ENCODE results near the gene PTDSS2. TPM values are rescaled to one million over a fixed set of nuclear protein-coding genes. Genes with fewer than 3 reads are reported as not detected.
A peak's percentile ranks its signal among the peaks of the same experiment; 100 is the strongest.
"Not testable (repeated sequence)": the region's sequence is repeated elsewhere in the genome, so short reads cannot be mapped to it uniquely, and the experiment has no call there.

Gene PTDSS2
- polyA plus RNA-seq, 3 donors: 9.3 to 18.3 (median 12.4) TPM

GRCh38 chr11:411520-411919 lies 38.6 kb upstream of the PTDSS2 start:
- not testable (repeated sequence) for H3K36me3 Mint-ChIP-seq; H3K27ac ChIP-seq (ENCODE audit: low read depth in 1 of 2, low read length in 2 of 2); H3K27me3 ChIP-seq (ENCODE audit: control insufficient read depth in 2 of 2, insufficient read depth in 2 of 2, low read length in 2 of 2); H3K9me3 Mint-ChIP-seq; H3K4me2 ChIP-seq (replicated peaks; ENCODE audit: extremely low read depth, low read length, poor library complexity, severe bottlenecking); H3K27me3 Mint-ChIP-seq (ENCODE audit: low read depth in 3 of 3); H3K4me3 ChIP-seq (replicated peaks in 1 of 3; ENCODE audit: low read depth in 2 of 3, low read length in 3 of 3); H3K27ac Mint-ChIP-seq; H3K4me3 Mint-ChIP-seq; H2AFZ ChIP-seq (ENCODE audit: insufficient read depth, low read depth, low read length, poor library complexity, severe bottlenecking); DNase-seq; H3K36me3 ChIP-seq (replicated peaks in 1 of 2; ENCODE audit: control insufficient read depth in 1 of 2, insufficient read depth in 2 of 2, low read length in 2 of 2); H3K9me3 ChIP-seq (replicated peaks in 1 of 2; ENCODE audit: control insufficient read depth in 1 of 2, insufficient read depth in 1 of 2, low read length in 2 of 2); H3K9ac ChIP-seq (ENCODE audit: insufficient read depth, low read length, poor library complexity, severe bottlenecking)
- H3K4me1 Mint-ChIP-seq: peaks cover 35% of the 10 kb centered on the region
- intact Hi-C loops (cut with micrococcal nuclease): loop anchor here in 1 of 2 donors (5.0 kb wide), 1 partner anchor 36 kb away; no protein-coding TSS in a partner anchor
- 100% methylated on average over 2 of the region's 11 CpGs for WGBS (ENCODE audit: insufficient coverage)
- H3K4me1 ChIP-seq (ENCODE audit: control insufficient read depth in 1 of 2, insufficient read depth in 2 of 2, low read length in 2 of 2): peaks cover 43 to 49% of the 10 kb centered on the region in 2 donors
- peaks cover 15% of the 10 kb centered on the region for H4K20me1 ChIP-seq (ENCODE audit: insufficient read depth, low read length)
- peaks cover 38% of the 10 kb centered on the region for H3K79me2 ChIP-seq (ENCODE audit: insufficient read depth, low read length)

- Histone ChIP-seq H3K36me3 (replicated peaks in 1 of 2; ENCODE audit: control insufficient read depth in 1 of 2, insufficient read depth in 2 of 2, low read length in 2 of 2) (peaks cover 0 to 2% of the 10 kb centered on the region in 2 donors), H3K27me3 (ENCODE audit: control insufficient read depth in 2 of 2, insufficient read depth in 2 of 2, low read length in 2 of 2) (no peaks in the 10 kb centered on the region), H2AFZ (ENCODE audit: insufficient read depth, low read depth, low read length, poor library complexity, severe bottlenecking) (no peak overlapping the region), H3K4me1 (ENCODE audit: control insufficient read depth in 1 of 2, insufficient read depth in 2 of 2, low read length in 2 of 2) (peaks cover 39 to 47% of the 10 kb centered on the region in 2 donors), H3K4me2 (replicated peaks; ENCODE audit: extremely low read depth, low read length, poor library complexity, severe bottlenecking) (peak overlapping the region; percentile 96), H4K20me1 (ENCODE audit: insufficient read depth, low read length) (peaks cover 15% of the 10 kb centered on the region), H3K9me3 (replicated peaks in 1 of 2; ENCODE audit: control insufficient read depth in 1 of 2, insufficient read depth in 1 of 2, low read length in 2 of 2) (no peaks in the 10 kb centered on the region), H3K9ac (ENCODE audit: insufficient read depth, low read length, poor library complexity, severe bottlenecking) (no peak overlapping the region), H3K27ac (ENCODE audit: low read depth in 1 of 2, low read length in 2 of 2) (no peak overlapping the region), H3K4me3 (replicated peaks in 1 of 3; ENCODE audit: low read depth in 2 of 3, low read length in 3 of 3) (peak overlapping the region in 1 of 3 experiments; percentile 96), H3K79me2 (ENCODE audit: insufficient read depth, low read length) (peaks cover 38% of the 10 kb centered on the region)
- intact Hi-C loops (cut with micrococcal nuclease): loop anchor here in 1 of 2 donors (5.0 kb wide), 1 partner anchor 35 kb away; no protein-coding TSS in a partner anchor
- no peak for DNase-seq
- Mint-ChIP-seq H3K4me3 (peak overlapping the region in 1 of 2 donors; percentile 84), H3K36me3 (no peaks in the 10 kb centered on the region), H3K9me3 (no peaks in the 10 kb centered on the region), H3K27ac (no peak overlapping the region), H3K4me1 (peaks cover 36% of the 10 kb centered on the region), H3K27me3 (ENCODE audit: low read depth in 3 of 3) (peaks cover 0 to 4% (median 3%) of the 10 kb centered on the region in 3 donors)
- TF ChIP-seq CTCF (IDR thresholded peaks at IDR 0.05): no peak
- 92% methylated on average over 11 of the region's 15 CpGs for WGBS (ENCODE audit: insufficient coverage)
Measured at GRCh38 chr11:412641-413119, 37.4 kb upstream of the PTDSS2 start.

Measured in CD14-positive monocyte (primary cell).